Nephron (organoid): ENCODE data around the gene ZNF143.
"Not testable (repeated sequence)": the region's sequence is repeated elsewhere in the genome, so short reads cannot be mapped to it uniquely, and the experiment has no call there.

ENCODE experiments used
- H3K27ac Mint-ChIP-seq, 3 experiments: 2 replicates each; pipeline ENCODE4 v1.8.0; 2020; ENCODE audit warnings: mixed read lengths in 3 of 3, mild to moderate bottlenecking in 2 of 3, moderate library complexity in 1 of 3
- H3K27me3 Mint-ChIP-seq: 2 replicates; pipeline ENCODE4 v1.8.0; 2021; ENCODE audit warnings: low read depth, mild to moderate bottlenecking, moderate library complexity, mixed read lengths
- H3K36me3 Mint-ChIP-seq: 2 replicates; pipeline ENCODE4 v1.8.0; 2020; ENCODE audit warnings: low read depth, mixed read lengths
- H3K4me1 Mint-ChIP-seq: 2 replicates; pipeline ENCODE4 v1.8.0; 2020; ENCODE audit warnings: mixed read lengths
- H3K4me3 Mint-ChIP-seq, 3 experiments: 2 replicates each; pipeline ENCODE4 v1.8.0; 2020; ENCODE audit warnings: mild to moderate bottlenecking in 3 of 3, mixed read lengths in 3 of 3, moderate library complexity in 2 of 3
- H3K9me3 Mint-ChIP-seq: 2 replicates; pipeline ENCODE4 v1.8.0; 2020; ENCODE audit warnings: mixed read lengths
- CTCF ChIP-seq, 3 experiments: fragments of 200-600 bp; sonication (generic); IDR thresholded peaks; one replicate each; pipeline ENCODE4 v1.5.0; 2021; ENCODE audit warnings: antibody characterized with exemption in 3 of 3; ENCODE audit not compliant: unreplicated experiment in 3 of 3

The ZNF143 gene

GRCh38 chr11:9506489-9507276, 45.9 kb downstream of the ZNF143 start:
- no peak overlapping the region for H3K4me3 Mint-ChIP-seq
- H3K27me3 Mint-ChIP-seq, result no peaks in the 10 kb centered on the region
- H3K27ac Mint-ChIP-seq, result peak overlapping the region; percentile 7 to 73 (median 8)
- peaks cover 34% of the 10 kb centered on the region for H3K36me3 Mint-ChIP-seq
- peak; percentile 89 to 93 (median 89) for TF ChIP-seq CTCF (IDR thresholded peaks at IDR 0.05; ENCODE audit: unreplicated experiment in 3 of 3)
- no peaks in the 10 kb centered on the region for H3K4me1 Mint-ChIP-seq
- no peaks in the 10 kb centered on the region for H3K9me3 Mint-ChIP-seq

GRCh38 chr11:9507277-9507580, 46.4 kb downstream of the ZNF143 start:
- Mint-ChIP-seq H3K36me3 (peaks cover 37% of the 10 kb centered on the region), H3K27ac (peak overlapping the region in 1 of 3 experiments; percentile 7), H3K4me1 (no peaks in the 10 kb centered on the region), H3K9me3 (no peaks in the 10 kb centered on the region), H3K27me3 (no peaks in the 10 kb centered on the region), H3K4me3 (no peak overlapping the region)
- no peak for TF ChIP-seq CTCF (IDR thresholded peaks at IDR 0.05; ENCODE audit: unreplicated experiment in 3 of 3)

- H3K27me3 Mint-ChIP-seq, result no peaks in the 10 kb centered on the region
- peaks cover 44% of the 10 kb centered on the region for H3K36me3 Mint-ChIP-seq
- TF ChIP-seq CTCF (IDR thresholded peaks at IDR 0.05; ENCODE audit: unreplicated experiment in 3 of 3), result no peak
- H3K4me1 Mint-ChIP-seq, result no peaks in the 10 kb centered on the region
- peak overlapping the region; percentile 13 to 62 (median 31) for H3K27ac Mint-ChIP-seq
- no peaks in the 10 kb centered on the region for H3K9me3 Mint-ChIP-seq
- no peak overlapping the region for H3K4me3 Mint-ChIP-seq
Measured at GRCh38 chr11:9509041-9509440, 48.2 kb downstream of the ZNF143 start.

- no peaks in the 10 kb centered on the region for H3K27me3 Mint-ChIP-seq
- no peak for TF ChIP-seq CTCF (IDR thresholded peaks at IDR 0.05; ENCODE audit: unreplicated experiment in 3 of 3)
- H3K4me3 Mint-ChIP-seq, result no peak overlapping the region
- peak overlapping the region in 1 of 3 experiments; percentile 42 for H3K27ac Mint-ChIP-seq
- H3K36me3 Mint-ChIP-seq, result peaks cover 65% of the 10 kb centered on the region
- H3K9me3 Mint-ChIP-seq, result no peaks in the 10 kb centered on the region
- no peaks in the 10 kb centered on the region for H3K4me1 Mint-ChIP-seq
Measured at GRCh38 chr11:9512370-9513019, 51.7 kb downstream of the ZNF143 start.

GRCh38 chr11:9514576-9514975, 53.8 kb downstream of the ZNF143 start:
- not testable (repeated sequence) for H3K27ac Mint-ChIP-seq, H3K9me3 Mint-ChIP-seq, H3K4me3 Mint-ChIP-seq, H3K4me1 Mint-ChIP-seq, H3K27me3 Mint-ChIP-seq
- H3K36me3 Mint-ChIP-seq, result peaks cover 64% of the 10 kb centered on the region

- Mint-ChIP-seq H3K4me3 (no peak overlapping the region), H3K9me3 (no peaks in the 10 kb centered on the region), H3K36me3 (peaks cover 61% of the 10 kb centered on the region), H3K27me3 (no peaks in the 10 kb centered on the region), H3K4me1 (no peaks in the 10 kb centered on the region), H3K27ac (no peak overlapping the region)
- TF ChIP-seq CTCF (IDR thresholded peaks at IDR 0.05; ENCODE audit: unreplicated experiment in 3 of 3), result no peak
Measured at GRCh38 chr11:9516113-9516512, 55.3 kb downstream of the ZNF143 start.
